ENCODE data around the gene SPINK6. TPM values are rescaled to one million over a fixed set of nuclear protein-coding genes. Genes with fewer than 3 reads are reported as not detected.

Gene SPINK6
- polyA plus RNA-seq, 1 donor (not counting 4 experiments of a cell fraction or from before 2014, with no cell fraction given): 35.5 TPM

DNA sequence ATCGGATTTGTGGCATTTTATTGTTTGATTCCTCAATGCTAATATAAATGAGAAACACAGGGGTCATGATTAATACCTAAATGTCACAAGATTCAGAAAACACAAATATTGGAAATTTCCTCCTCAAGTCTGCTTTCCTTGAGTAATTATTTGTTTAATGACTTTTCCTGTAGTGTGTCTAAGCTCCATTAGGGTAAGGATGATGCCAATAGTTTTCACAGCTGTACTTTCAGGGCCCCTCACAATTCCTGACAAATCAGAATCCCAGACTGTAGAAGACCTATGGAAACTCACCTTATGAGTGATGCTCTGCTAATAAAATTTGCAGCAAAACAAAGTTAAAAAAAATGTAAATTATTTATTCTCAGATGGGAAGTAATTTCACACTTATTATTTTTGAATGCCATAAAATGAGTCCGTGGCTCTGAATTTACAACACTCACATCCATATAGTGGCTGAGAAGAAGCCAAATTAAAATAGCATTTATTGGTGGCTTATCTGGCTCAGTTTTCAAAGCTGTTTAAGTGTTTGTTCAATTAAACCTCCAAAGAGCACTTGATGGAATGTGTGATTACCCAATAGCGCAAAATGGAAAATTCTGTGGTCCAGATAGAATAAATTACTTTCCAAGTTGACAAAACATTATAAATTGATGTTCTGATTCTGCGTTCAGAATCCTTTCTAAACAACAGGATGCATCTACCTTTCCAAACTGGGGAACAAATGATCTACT is 36.1 kb upstream of the SPINK6 start:
- DNase-seq (ENCODE audit: low read depth, low spot score) (no peak), FAIRE-seq (no peak)
- no peak for TF ChIP-seq EZH2 (IDR thresholded peaks at IDR 0.05; ENCODE audit: low read length)
- Histone ChIP-seq H3K4me1 (ENCODE audit: control insufficient read depth, extremely low read depth, insufficient read depth, low read length) (no peaks in the 10 kb centered on the region), H3K4me3 (ENCODE audit: control insufficient read depth in 2 of 3, extremely low read depth in 1 of 3, insufficient read depth in 2 of 3, low read depth in 1 of 3, low read length in 3 of 3) (no peak overlapping the region), H4K20me1 (ENCODE audit: control insufficient read depth, extremely low read depth, insufficient read depth, low read length) (no peaks in the 10 kb centered on the region), H2AFZ (ENCODE audit: control insufficient read depth, low read length) (no peak overlapping the region), H3K27ac (ENCODE audit: control insufficient read depth, insufficient read depth, low read length) (no peak overlapping the region), H3K4me2 (ENCODE audit: control insufficient read depth, extremely low read depth, insufficient read depth, low read depth, low read length) (no peak overlapping the region), H3K9me1 (ENCODE audit: control insufficient read depth, extremely low read depth, insufficient read depth, low read length) (no peaks in the 10 kb centered on the region), H3K9ac (ENCODE audit: control insufficient read depth, extremely low read depth, insufficient read depth, low read length) (no peak overlapping the region), H3K9me3 (ENCODE audit: control insufficient read depth, low read depth, low read length) (no peaks in the 10 kb centered on the region), H3K79me2 (ENCODE audit: control insufficient read depth, insufficient read depth, low read length) (no peaks in the 10 kb centered on the region), H3K27me3 (ENCODE audit: control insufficient read depth, extremely low read depth, insufficient read depth, low read length) (no peaks in the 10 kb centered on the region), H3K36me3 (ENCODE audit: control insufficient read depth in 2 of 2, extremely low read depth in 1 of 2, insufficient read depth in 2 of 2, low read length in 2 of 2) (no peaks in the 10 kb centered on the region)
- dilution Hi-C loops (cut with MboI; ENCODE audit: extremely low pct_ligation_motif_present, low sequenced_read_pairs): no loop called here

GRCh38 chr5:148168246-148168645 is 34.6 kb upstream of the SPINK6 start, which contains the start of gene SPINK14:
TSS of gene SPINK14 (plus strand) at chr5:148168546. CDS start at chr5:148169733, 1,187 bp downstream.
- Histone ChIP-seq H3K79me2 (ENCODE audit: control insufficient read depth, insufficient read depth, low read length) (no peaks in the 10 kb centered on the region), H3K36me3 (ENCODE audit: control insufficient read depth in 2 of 2, extremely low read depth in 1 of 2, insufficient read depth in 2 of 2, low read length in 2 of 2) (no peaks in the 10 kb centered on the region), H3K9ac (ENCODE audit: control insufficient read depth, extremely low read depth, insufficient read depth, low read length) (no peak within 1 kb of the TSS), H3K9me3 (ENCODE audit: control insufficient read depth, low read depth, low read length) (no peaks in the 10 kb centered on the region), H3K4me2 (ENCODE audit: control insufficient read depth, extremely low read depth, insufficient read depth, low read depth, low read length) (no peak within 1 kb of the TSS), H3K4me1 (ENCODE audit: control insufficient read depth, extremely low read depth, insufficient read depth, low read length) (no peaks in the 10 kb centered on the region), H3K27me3 (ENCODE audit: control insufficient read depth, extremely low read depth, insufficient read depth, low read length) (no peaks in the 10 kb centered on the region), H3K9me1 (ENCODE audit: control insufficient read depth, extremely low read depth, insufficient read depth, low read length) (no peaks in the 10 kb centered on the region), H3K27ac (ENCODE audit: control insufficient read depth, insufficient read depth, low read length) (no peak within 1 kb of the TSS), H2AFZ (ENCODE audit: control insufficient read depth, low read length) (no peak within 1 kb of the TSS), H3K4me3 (ENCODE audit: control insufficient read depth in 2 of 3, extremely low read depth in 1 of 3, insufficient read depth in 2 of 3, low read depth in 1 of 3, low read length in 3 of 3) (no peak within 1 kb of the TSS), H4K20me1 (ENCODE audit: control insufficient read depth, extremely low read depth, insufficient read depth, low read length) (no peaks in the 10 kb centered on the region)
- dilution Hi-C loops (cut with MboI; ENCODE audit: extremely low pct_ligation_motif_present, low sequenced_read_pairs): no loop called here
- FAIRE-seq: no peak
- DNase-seq (ENCODE audit: low read depth, low spot score): no peak
- no peak for TF ChIP-seq CTCF (optimal IDR thresholded peaks at IDR 0.05 in 1 of 3, IDR thresholded peaks at IDR 0.05 in 1 of 3, conservative IDR thresholded peaks at IDR 0.05 in 1 of 3; ENCODE audit: extremely low read depth in 1 of 3, insufficient read depth in 2 of 3, low read length in 3 of 3)
- no peak for TF ChIP-seq EZH2 (IDR thresholded peaks at IDR 0.05; ENCODE audit: low read length)

Measured in keratinocyte (primary cell).